OCI-LY1 (cell line): Measurements from ENCODE around the gene OR6C74.

Experiments
- H2AFZ ChIP-seq: fragments of 200-600 bp; sonication (generic), shearing (Covaris generic); 2 replicates; pipeline ENCODE4 v1.6.0; 2014; ENCODE audit warnings: antibody characterized with exemption, mild to moderate bottlenecking, low read length
- H3F3A ChIP-seq: fragments of 200-600 bp; sonication (generic), shearing (Covaris generic); 2 replicates; pipeline ENCODE4 v1.6.0; 2014; ENCODE audit warnings: mild to moderate bottlenecking, antibody characterized with exemption, low read length, moderate library complexity; ENCODE audit not compliant: insufficient read depth
- H3K27ac ChIP-seq: fragments of 200-600 bp; sonication (generic); 2 replicates; pipeline ENCODE4 v1.5.1; 2014; ENCODE audit warnings: low read length, mixed run types, mild to moderate bottlenecking, low read depth; ENCODE audit not compliant: poor library complexity, severe bottlenecking
- H3K27me3 ChIP-seq: fragments of 200-600 bp; sonication (generic); 2 replicates; pipeline ENCODE4 v1.6.0; 2014; ENCODE audit warnings: antibody characterized with exemption, mild to moderate bottlenecking, low read length, moderate library complexity; ENCODE audit not compliant: insufficient read depth
- H3K36me3 ChIP-seq: fragments of 200-600 bp; sonication (generic); 2 replicates; pipeline ENCODE4 v1.6.1; 2014; ENCODE audit warnings: mild to moderate bottlenecking, antibody characterized with exemption, low read length, moderate library complexity, mixed read lengths; ENCODE audit not compliant: insufficient read depth
- H3K4me1 ChIP-seq: fragments of 200-600 bp; sonication (generic); 2 replicates; pipeline ENCODE4 v1.5.1; 2014; ENCODE audit warnings: mild to moderate bottlenecking, low read length, moderate library complexity; ENCODE audit not compliant: insufficient read depth, severe bottlenecking
- H3K4me2 ChIP-seq: fragments of 200-600 bp; sonication (generic), shearing (Covaris generic); 2 replicates; pipeline ENCODE4 v1.6.1; 2014; ENCODE audit warnings: low read length
- H3K4me3 ChIP-seq: fragments of 200-600 bp; sonication (generic); 2 replicates; pipeline ENCODE4 v1.5.1; 2014; ENCODE audit warnings: low read length, low read depth, mild to moderate bottlenecking, mixed read lengths; ENCODE audit not compliant: poor library complexity, severe bottlenecking
- H3K79me2 ChIP-seq: fragments of 200-600 bp; shearing (Covaris generic); 2 replicates; pipeline ENCODE4 v1.6.1; 2016; ENCODE audit warnings: mixed run types, low read length, mixed read lengths; ENCODE audit not compliant: insufficient read depth
- H3K9ac ChIP-seq: fragments of 200-600 bp; sonication (generic), shearing (Covaris generic); 2 replicates; pipeline ENCODE4 v1.6.1; 2014; ENCODE audit warnings: mild to moderate bottlenecking, low read length, mixed read lengths
- H3K9me2 ChIP-seq: fragments of 200-600 bp; sonication (generic), shearing (Covaris generic); 2 replicates; pipeline ENCODE4 v1.6.1; 2014; ENCODE audit warnings: low read depth, mild to moderate bottlenecking, low read length, mixed read lengths
- H3K9me3 ChIP-seq: fragments of 200-600 bp; shearing (Covaris generic); 2 replicates; pipeline ENCODE4 v1.6.1; 2014; ENCODE audit warnings: low read length, mixed read lengths
- H4K20me1 ChIP-seq: fragments of 200-600 bp; sonication (generic), shearing (Covaris generic); 2 replicates; pipeline ENCODE4 v1.6.0; 2016; ENCODE audit warnings: mild to moderate bottlenecking, low read length; ENCODE audit not compliant: insufficient read depth
- CTCF ChIP-seq: fragments of 200-600 bp; sonication (generic), shearing (Covaris generic); IDR thresholded peaks from 2 replicates; pipeline ENCODE4 v1.5.1; 2017; ENCODE audit warnings: mild to moderate bottlenecking, antibody characterized with exemption, low read length, moderate library complexity, mixed read lengths
- EZH2 ChIP-seq: fragments of 200-600 bp; sonication (generic), shearing (Covaris generic); IDR thresholded peaks from 2 replicates; pipeline ENCODE4 v1.8.0; 2017; ENCODE audit warnings: borderline replicate concordance, mixed run types, mild to moderate bottlenecking, antibody characterized with exemption, low read length, moderate library complexity, mixed read lengths

The OR6C74 gene

DNA sequence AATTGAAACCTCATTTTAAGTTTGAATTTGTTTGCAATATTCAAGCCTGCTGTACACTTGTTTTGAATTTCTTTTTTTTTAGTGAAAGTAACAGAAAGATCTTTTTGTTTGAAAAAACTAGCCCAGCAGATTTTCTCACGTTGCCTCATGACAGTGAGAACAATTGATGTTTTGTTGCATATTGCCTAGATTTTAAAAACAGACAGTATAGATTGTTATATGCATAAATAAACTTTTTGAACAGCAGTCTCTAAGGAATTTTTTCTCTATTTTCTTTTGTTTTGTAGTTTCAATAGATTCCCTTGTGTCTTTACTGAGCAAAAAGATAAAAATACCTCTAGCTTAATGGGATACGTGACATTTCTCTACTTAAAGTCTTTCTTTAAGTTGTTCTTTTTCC, 36.6 kb downstream of the OR6C74 start:
- TF ChIP-seq CTCF (no peak), EZH2 (no peak)
- no peaks in the 10 kb centered on the region for H3K9me2 ChIP-seq
- H3K27me3 ChIP-seq, result no peaks in the 10 kb centered on the region

DNA sequence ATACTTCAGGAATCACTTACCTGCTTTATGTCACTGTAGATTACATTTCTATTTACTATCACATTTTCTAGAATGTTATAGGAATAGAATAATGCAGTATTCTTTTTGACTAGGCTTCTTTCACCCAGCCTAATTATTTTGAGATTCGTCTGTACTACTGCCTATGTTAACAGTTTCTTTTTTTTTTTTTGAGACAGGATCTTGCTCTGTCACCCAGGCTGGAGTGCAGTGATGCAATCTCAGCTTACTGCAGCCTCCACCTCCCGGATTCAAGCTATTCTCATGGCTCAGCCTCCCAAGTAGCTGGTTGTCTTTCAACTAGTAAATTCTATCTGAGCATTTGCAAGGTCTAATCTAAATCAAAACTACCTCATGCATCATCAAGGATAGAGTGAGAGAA, 45.6 kb downstream of the OR6C74 start:
- Histone ChIP-seq H3K27me3 (no peaks in the 10 kb centered on the region), H3K4me1 (no peaks in the 10 kb centered on the region), H3F3A (no peaks in the 10 kb centered on the region), H3K79me2 (no peaks in the 10 kb centered on the region), H3K9ac (no peak overlapping the region), H3K9me3 (no peaks in the 10 kb centered on the region), H3K9me2 (no peaks in the 10 kb centered on the region), H3K36me3 (no peaks in the 10 kb centered on the region), H2AFZ (no peak overlapping the region), H3K27ac (no peak overlapping the region), H3K4me3 (no peak overlapping the region), H4K20me1 (no peaks in the 10 kb centered on the region), H3K4me2 (no peak overlapping the region)
- TF ChIP-seq CTCF (no peak), EZH2 (no peak)

More for the DNA sequence above, 36.6 kb downstream of the OR6C74 start:
- Histone ChIP-seq H3F3A (no peaks in the 10 kb centered on the region), H3K79me2 (no peaks in the 10 kb centered on the region), H3K9me3 (no peaks in the 10 kb centered on the region), H3K27ac (no peak overlapping the region), H2AFZ (no peak overlapping the region), H3K9ac (no peak overlapping the region), H3K4me1 (no peaks in the 10 kb centered on the region), H4K20me1 (no peaks in the 10 kb centered on the region), H3K4me3 (no peak overlapping the region), H3K4me2 (no peak overlapping the region), H3K36me3 (no peaks in the 10 kb centered on the region)
